T-cell (primary cell): ENCODE measurements around the gene TP53BP2. TPM values are rescaled to one million over a fixed set of nuclear protein-coding genes. Genes with fewer than 3 reads are reported as not detected.
"Not testable (repeated sequence)": the region's sequence is repeated elsewhere in the genome, so short reads cannot be mapped to it uniquely, and the experiment has no call there.

Experiments
- ATAC-seq, 4 experiments: fragments of 200-7000 bp in 3 of 4; fragments of 150-1000 bp in 1 of 4; cut with Tn5 transposase; replicated peaks in 1 of 4; 1 replicate in 3 of 4; 2 replicates in 1 of 4; pipeline ENCODE4 v1.10.0; 2021; ENCODE audit warnings: moderate library complexity in 3 of 4, mild to moderate bottlenecking in 2 of 4, moderate number of reproducible peaks in 1 of 4
- CTCF ChIA-PET, 2 donors: fragments of 300-600 bp; sonication (Branson Sonifier 250); formaldehyde crosslinking; loops; one replicate each; lab custom pipeline; 2022; ENCODE audit warnings: antibody characterized with exemption in 2 of 2; lab: Charles Lee
- POLR2A ChIA-PET, 2 donors: fragments of 300-600 bp; sonication (Branson Sonifier 250); formaldehyde crosslinking; loops; one replicate each; lab custom pipeline; 2022; ENCODE audit warnings: antibody characterized with exemption in 2 of 2; lab: Charles Lee
- DNase-seq, 35 experiments: peaks; one replicate each; pipeline versions ENCODE4 v3.0.0 to v3.0.0-alpha.2; 2013 to 2023
- H3K27ac ChIP-seq: one replicate; pipeline ENCODE4 v1.5.1; 2013; ENCODE audit warnings: low read length
- H3K27me3 ChIP-seq, 2 experiments: replicated peaks in 1 of 2; 1 replicate in 1 of 2; 2 replicates in 1 of 2; pipeline versions ENCODE4 v1.6.1 to v1.7.0; 2013; ENCODE audit warnings: low read length in 1 of 2, mixed read lengths in 1 of 2; ENCODE audit not compliant: control insufficient read depth in 2 of 2, insufficient read depth in 2 of 2; ENCODE audit errors: extremely low read depth in 1 of 2
- H3K36me3 ChIP-seq, 2 donors: 1 replicate in 1 of 2; 2 replicates in 1 of 2; pipeline versions ENCODE4 v1.6.1 to v1.7.0; 2013; ENCODE audit warnings: low read length in 1 of 2; ENCODE audit not compliant: control insufficient read depth in 2 of 2, insufficient read depth in 1 of 2; ENCODE audit errors: extremely low read depth in 1 of 2
- H3K4me1 ChIP-seq, 2 experiments: 1 replicate in 1 of 2; 2 replicates in 1 of 2; pipeline versions ENCODE4 v1.6.1 to v1.7.0; 2013; ENCODE audit warnings: low read length in 2 of 2, mixed read lengths in 1 of 2; ENCODE audit not compliant: insufficient read depth in 2 of 2, control insufficient read depth in 1 of 2; ENCODE audit errors: extremely low read depth in 1 of 2
- H3K4me3 ChIP-seq, 2 donors: 1 replicate in 1 of 2; 2 replicates in 1 of 2; pipeline versions ENCODE4 v1.5.1 to v1.7.0; 2013; ENCODE audit warnings: mild to moderate bottlenecking in 2 of 2, low read length in 1 of 2, moderate library complexity in 1 of 2; ENCODE audit not compliant: control insufficient read depth in 1 of 2; ENCODE audit errors: extremely low read depth in 1 of 2
- H3K9me3 ChIP-seq: 2 replicates; pipeline ENCODE4 v1.7.0; 2013
- H3K27ac Mint-ChIP-seq, 2 donors: one replicate each; pipeline ENCODE4 v1.8.0; 2020 to 2021; ENCODE audit warnings: mild to moderate bottlenecking in 2 of 2, mixed read lengths in 2 of 2
- H3K27me3 Mint-ChIP-seq, 2 donors: one replicate each; pipeline ENCODE4 v1.8.0; 2021 to 2022; ENCODE audit warnings: mixed read lengths in 2 of 2
- H3K36me3 Mint-ChIP-seq: one replicate; pipeline ENCODE4 v1.8.0; 2021; ENCODE audit warnings: mixed read lengths
- H3K4me1 Mint-ChIP-seq, 3 donors: one replicate each; pipeline ENCODE4 v1.8.0; 2020 to 2022; ENCODE audit warnings: mixed read lengths in 3 of 3, mild to moderate bottlenecking in 1 of 3
- H3K4me3 Mint-ChIP-seq, 3 donors: one replicate each; pipeline ENCODE4 v1.8.0; 2020 to 2022; ENCODE audit warnings: mild to moderate bottlenecking in 3 of 3, mixed read lengths in 3 of 3, moderate library complexity in 3 of 3
- H3K9me3 Mint-ChIP-seq, 3 donors: one replicate each; pipeline ENCODE4 v1.8.0; 2020 to 2022; ENCODE audit warnings: mixed read lengths in 3 of 3
- WGBS: methylation state at CpG from one replicate; pipeline ENCODE4 v1.1.5; 2013; ENCODE audit warnings: missing lambda C conversion rate; ENCODE audit not compliant: insufficient coverage; 5-methylcytosine and 5-hydroxymethylcytosine counted together
- total RNA-seq, 35 experiments: library from RNA in 6 of 35; stranded (reverse) in 6 of 35; fragments of 120-200 nt in 1 of 35; gene quantifications; one replicate each; pipeline versions ENCODE4 v1.2.1 to v1.2.4 and lab custom pipeline; 2013 to 2026

The TP53BP2 gene
- total RNA-seq, 5 donors from 2014 or later (not counting 1 experiment from before 2014, with no cell fraction given), result 46.9 to 84.0 (median 53.1) TPM

DNA sequence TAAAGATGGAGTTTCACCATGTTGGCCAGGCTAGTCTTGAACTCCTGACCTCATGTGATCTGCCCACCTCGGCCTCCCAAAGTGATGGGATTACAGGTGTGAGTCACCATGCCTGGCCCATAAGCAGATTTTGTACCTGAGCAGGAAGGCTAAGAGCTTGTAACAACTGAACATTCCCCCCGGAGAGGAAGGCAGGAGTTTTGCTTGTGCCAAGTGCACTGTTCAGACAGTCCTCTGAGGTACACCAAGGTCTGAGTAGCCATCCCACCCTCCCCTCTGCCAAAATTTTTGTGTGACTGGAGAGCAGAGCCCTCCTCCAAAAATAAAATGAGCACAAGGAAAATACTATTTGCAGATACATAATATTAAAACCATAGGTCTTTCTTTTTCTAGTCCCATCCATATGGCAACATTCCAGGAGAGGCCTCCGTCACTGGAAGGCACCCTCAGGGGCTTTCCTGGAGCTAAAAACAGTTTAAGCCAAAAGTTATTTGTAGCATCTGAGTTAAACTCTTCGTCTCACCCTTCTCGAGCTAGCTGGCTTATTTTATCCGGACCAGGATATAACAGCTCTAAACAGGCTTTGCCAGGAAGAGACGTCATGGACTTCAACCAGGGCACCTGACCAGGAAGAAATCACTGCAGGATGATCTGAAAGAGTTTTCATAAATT, 106.2 kb downstream of the TP53BP2 start:
- Histone ChIP-seq H3K4me1 (peaks cover 0 to 15% of the 10 kb centered on the region in 2 experiments), H3K36me3 (peaks cover 3 to 53% of the 10 kb centered on the region in 2 donors), H3K27ac (no peak overlapping the region), H3K4me3 (no peak overlapping the region), H3K27me3 (no peaks in the 10 kb centered on the region), H3K9me3 (no peaks in the 10 kb centered on the region)
- H3K27ac Mint-ChIP-seq, result peak overlapping the region in 1 of 2 donors; percentile 73
- WGBS, result 100% methylated on average over 7 of the region's 7 CpGs
- no peak for DNase-seq
- H3K4me1 Mint-ChIP-seq, result peaks cover 4 to 17% (median 8%) of the 10 kb centered on the region in 3 donors
- CTCF ChIA-PET, result interaction anchor here in 1 of 2 donors (1.0 to 1.1 kb wide), 2 partner anchors 10 to 43 kb away, joined by 3 to 4 read pairs; no protein-coding TSS in a partner anchor
- H3K4me3 Mint-ChIP-seq, result no peak overlapping the region
- ATAC-seq, result no peak
- H3K36me3 Mint-ChIP-seq, result peaks cover 25% of the 10 kb centered on the region
- POLR2A ChIA-PET, result no interaction called here
- no peaks in the 10 kb centered on the region for H3K27me3 Mint-ChIP-seq
- no peaks in the 10 kb centered on the region for H3K9me3 Mint-ChIP-seq

DNA sequence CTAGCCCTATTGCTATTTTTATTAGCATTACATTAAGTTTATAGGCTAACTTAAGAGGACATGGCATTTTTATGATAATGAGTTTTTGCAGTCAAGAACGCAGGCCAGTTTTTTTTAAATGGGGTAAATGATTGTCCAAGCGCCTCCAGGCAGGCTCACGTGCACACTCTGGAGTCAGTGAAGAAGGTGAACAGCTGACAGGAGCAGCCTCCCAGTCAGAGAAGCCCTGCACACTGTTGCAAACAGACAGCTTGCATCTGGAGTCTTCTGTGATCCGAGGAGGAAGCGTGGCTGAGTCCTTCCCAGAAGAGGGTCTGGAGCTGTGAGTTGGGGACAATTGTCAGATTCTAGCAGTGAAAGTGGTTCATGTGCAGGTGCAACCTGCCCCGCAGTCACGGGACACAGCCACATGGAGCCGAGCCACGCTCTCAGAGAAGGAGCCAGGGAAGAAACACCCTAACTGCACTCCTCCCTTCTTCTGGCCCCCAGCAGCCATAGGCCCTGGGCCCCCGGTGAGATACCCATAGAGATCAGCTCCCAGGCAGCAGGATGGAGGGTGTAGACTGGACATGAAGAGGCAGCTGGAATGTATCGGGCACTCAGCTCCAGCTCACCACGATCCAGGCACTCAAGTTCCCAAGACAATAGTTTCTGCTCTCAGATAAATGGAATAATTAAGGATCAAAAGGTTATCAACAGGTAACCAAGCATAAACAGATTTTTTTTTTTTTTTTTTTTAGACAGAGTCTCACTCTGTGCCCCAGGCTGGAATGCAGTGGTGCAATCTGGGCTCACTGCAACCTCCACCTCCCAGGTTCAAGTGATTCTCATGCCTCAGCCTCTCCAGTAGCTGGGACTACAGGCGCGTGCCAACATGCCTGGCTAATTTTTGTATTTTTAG, 107.0 kb downstream of the TP53BP2 start:
- Histone ChIP-seq H3K4me1 (peaks cover 0 to 18% of the 10 kb centered on the region in 2 experiments), H3K36me3 (peaks cover 6 to 52% of the 10 kb centered on the region in 2 donors), H3K27ac (no peak overlapping the region), H3K9me3 (no peaks in the 10 kb centered on the region), H3K27me3 (no peaks in the 10 kb centered on the region), H3K4me3 (no peak overlapping the region)
- Mint-ChIP-seq H3K4me1 (peaks cover 4 to 22% (median 8%) of the 10 kb centered on the region in 3 donors), H3K36me3 (peaks cover 22% of the 10 kb centered on the region), H3K27ac (peak overlapping the region; percentile 17 to 73), H3K9me3 (no peaks in the 10 kb centered on the region), H3K27me3 (no peaks in the 10 kb centered on the region), H3K4me3 (no peak overlapping the region)
- POLR2A ChIA-PET, result interaction anchor here in 1 of 2 donors (0.5 kb wide), 1 partner anchor 57 kb away, joined by 3 read pairs; no protein-coding TSS in a partner anchor
- DNase-seq, result no peak
- ATAC-seq, result no peak
- CTCF ChIA-PET, result interaction anchor here in 1 of 2 donors (0.7 to 1.1 kb wide), 4 partner anchors 8 to 42 kb away, joined by 3 to 4 read pairs (median 4); no protein-coding TSS in a partner anchor
- WGBS, result 92% methylated on average over 5 of the region's 14 CpGs

DNA sequence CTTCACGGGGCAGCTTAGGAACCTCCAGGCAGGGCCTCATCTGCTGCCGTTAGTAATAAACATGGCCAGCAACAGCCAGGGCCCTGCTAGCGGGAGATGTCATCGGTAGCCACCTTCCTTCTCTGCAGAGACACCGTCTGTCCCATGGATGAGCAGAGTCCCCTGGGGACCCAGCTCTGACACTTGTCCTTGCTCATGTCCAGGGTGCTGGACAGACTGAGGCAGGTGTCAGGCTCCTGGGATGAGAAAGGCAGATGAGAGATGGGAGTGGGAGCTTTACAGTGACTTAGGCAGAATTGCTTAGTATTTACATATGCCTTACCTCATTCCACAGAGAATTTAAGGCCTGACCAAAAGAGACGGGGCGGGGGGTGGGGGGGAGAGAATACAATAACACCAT, 108.4 kb downstream of the TP53BP2 start:
- H3K27me3 ChIP-seq, result no peaks in the 10 kb centered on the region
- WGBS, result 95% methylated on average over 5 of the region's 7 CpGs
- peaks cover 16% of the 10 kb centered on the region for H3K36me3 Mint-ChIP-seq
- H3K4me3 Mint-ChIP-seq, result no peak overlapping the region
- H3K27ac Mint-ChIP-seq, result peak overlapping the region; percentile 49 to 78
- CTCF ChIA-PET, result interaction anchor here in 1 of 2 donors (1.1 kb wide), 1 partner anchor 12 kb away, joined by 4 read pairs; no protein-coding TSS in a partner anchor
- H3K27me3 Mint-ChIP-seq, result no peaks in the 10 kb centered on the region
- no peaks in the 10 kb centered on the region for H3K9me3 ChIP-seq
- no peaks in the 10 kb centered on the region for H3K9me3 Mint-ChIP-seq
- peaks cover 0 to 20% of the 10 kb centered on the region in 2 experiments for H3K4me1 ChIP-seq
- no peak overlapping the region for H3K27ac ChIP-seq
- POLR2A ChIA-PET, result interaction anchor here in 1 of 2 donors (0.5 kb wide), 1 partner anchor 688 kb away, joined by 4 read pairs; no protein-coding TSS in a partner anchor
- ATAC-seq, result no peak
- H3K36me3 ChIP-seq, result peaks cover 6 to 53% of the 10 kb centered on the region in 2 donors
- H3K4me3 ChIP-seq, result no peak overlapping the region
- H3K4me1 Mint-ChIP-seq, result peaks cover 4 to 30% (median 13%) of the 10 kb centered on the region in 3 donors
- no peak for DNase-seq

DNA sequence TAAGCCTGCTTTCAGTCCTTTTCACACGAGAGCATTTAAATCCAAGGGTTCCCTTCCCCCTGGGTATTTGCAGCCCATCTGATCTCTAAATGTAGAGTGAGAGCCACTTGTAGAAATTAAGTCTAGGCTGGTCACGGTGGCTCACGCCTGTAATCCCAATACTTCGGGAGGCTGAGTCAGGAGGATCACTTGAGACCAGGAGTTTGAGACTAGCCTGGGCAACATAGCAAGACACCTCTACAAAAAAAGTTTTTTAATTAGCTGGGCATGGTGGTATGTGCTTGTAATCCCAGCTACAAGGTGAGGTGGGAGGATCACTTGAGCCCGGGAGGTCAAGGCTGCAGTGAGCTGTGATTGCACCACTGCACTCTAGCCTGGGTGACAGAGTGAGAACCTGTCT, 109.1 kb downstream of the TP53BP2 start:
- H3K27me3 Mint-ChIP-seq, H3K27ac ChIP-seq, DNase-seq, H3K27me3 ChIP-seq, H3K4me3 ChIP-seq, H3K4me3 Mint-ChIP-seq, H3K9me3 Mint-ChIP-seq, ATAC-seq, CTCF ChIA-PET, H3K9me3 ChIP-seq: not testable (repeated sequence)
- Histone ChIP-seq H3K36me3 (peaks cover 6 to 55% of the 10 kb centered on the region in 2 donors), H3K4me1 (peaks cover 0 to 23% of the 10 kb centered on the region in 2 experiments)
- H3K4me1 Mint-ChIP-seq, result peaks cover 8 to 36% (median 18%) of the 10 kb centered on the region in 3 donors
- POLR2A ChIA-PET, result interaction anchor here in 1 of 2 donors (0.5 kb wide), 1 partner anchor 689 kb away, joined by 4 read pairs; no protein-coding TSS in a partner anchor
- peaks cover 21% of the 10 kb centered on the region for H3K36me3 Mint-ChIP-seq
- peak overlapping the region in 1 of 2 donors; percentile 78 for H3K27ac Mint-ChIP-seq
- no CpG with 5 or more reads among the region's 5 CpGs for WGBS

DNA sequence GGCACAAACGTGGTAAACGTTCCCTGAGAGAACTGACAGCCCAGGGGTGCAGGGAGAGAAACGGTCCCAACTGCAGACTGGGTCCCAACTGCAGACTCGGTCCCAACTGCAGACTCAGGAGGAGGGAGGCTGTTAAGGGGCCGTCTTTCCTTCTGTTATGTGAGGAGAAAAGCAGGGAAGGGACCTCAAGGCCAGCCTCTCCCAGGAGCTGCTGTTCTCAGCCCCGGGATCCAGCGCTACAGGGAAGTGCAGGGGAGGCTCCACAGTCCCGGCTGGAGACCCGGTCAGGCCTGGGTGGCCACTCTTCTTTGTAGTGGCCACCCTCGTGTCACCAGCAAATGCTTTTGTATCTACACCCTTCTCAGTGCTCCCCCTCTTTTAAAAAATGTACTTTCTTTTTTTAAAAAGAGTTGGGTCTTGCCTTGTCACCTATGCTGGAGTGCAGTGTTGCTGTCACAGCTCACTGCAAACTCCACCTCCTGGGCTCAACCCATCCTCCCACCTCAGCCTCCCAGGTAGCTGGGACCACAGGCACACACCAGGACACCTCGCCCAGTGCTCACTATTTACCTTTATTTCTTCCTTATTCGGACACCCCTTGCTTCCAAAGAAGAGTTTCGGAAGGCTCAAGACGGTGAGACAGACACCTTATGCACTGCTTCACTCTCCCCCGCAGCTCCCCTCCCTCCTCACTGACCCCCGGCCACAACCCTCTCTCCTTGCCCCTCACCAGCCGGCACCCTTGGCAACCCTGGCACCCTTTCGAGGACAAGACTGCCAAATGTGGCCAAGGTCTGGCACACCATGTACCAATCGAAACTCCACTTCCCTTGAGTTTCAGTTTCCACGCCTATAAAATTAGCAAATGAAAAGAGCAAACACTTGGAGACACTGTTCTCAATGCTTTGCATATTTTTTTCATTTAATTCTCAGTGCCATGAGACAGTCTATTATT, 111.6 kb downstream of the TP53BP2 start:
- H3K27me3 ChIP-seq, result no peaks in the 10 kb centered on the region

More for the DNA sequence above, 111.6 kb downstream of the TP53BP2 start:
- ChIA-PET POLR2A (interaction anchor here in 1 of 2 donors (0.6 kb wide), 1 partner anchor 289 kb away, joined by 6 read pairs; no protein-coding TSS in a partner anchor), CTCF (no interaction called here)
- Histone ChIP-seq H3K36me3 (peaks cover 3 to 50% of the 10 kb centered on the region in 2 donors), H3K9me3 (no peaks in the 10 kb centered on the region), H3K4me1 (peaks cover 0 to 32% of the 10 kb centered on the region in 2 experiments), H3K4me3 (no peak overlapping the region), H3K27ac (no peak overlapping the region)
- 90% methylated on average over 16 of the region's 20 CpGs for WGBS
- H3K9me3 Mint-ChIP-seq, result no peaks in the 10 kb centered on the region
- no peak for ATAC-seq
- H3K27me3 Mint-ChIP-seq, result no peaks in the 10 kb centered on the region
- H3K27ac Mint-ChIP-seq, result peak overlapping the region; percentile 59 to 71
- DNase-seq, result no peak
- peaks cover 14 to 46% (median 29%) of the 10 kb centered on the region in 3 donors for H3K4me1 Mint-ChIP-seq
- peaks cover 32% of the 10 kb centered on the region for H3K36me3 Mint-ChIP-seq
- H3K4me3 Mint-ChIP-seq, result peak overlapping the region in 1 of 3 donors; percentile 24
